Superior temporal gyrus (tissue), 1 donor: ENCODE measurements around the gene HDAC8.

Source experiments
- DNase-seq: peaks from one replicate; pipeline ENCODE4 v3.0.0-alpha.2; 2016; ENCODE audit errors: extremely low spot score

The HDAC8 gene

GRCh38 chrX:72296991-72297390 lies 275.7 kb downstream of the HDAC8 start:
- no peak for DNase-seq

GRCh38 chrX:72295745-72296144 lies 276.9 kb downstream of the HDAC8 start:
- DNase-seq: no peak

GRCh38 chrX:72294497-72294896 lies 278.1 kb downstream of the HDAC8 start:
- no peak for DNase-seq

- no peak for DNase-seq
Measured at GRCh38 chrX:72282302-72282701, 290.3 kb downstream of the HDAC8 start.

- no peak for DNase-seq
Measured at GRCh38 chrX:72280321-72280845, 292.3 kb downstream of the HDAC8 start.
